Transverse colon (tissue), 4 donors: ENCODE data around the gene CBFA2T2.
A peak's percentile ranks its signal among the peaks of the same experiment; 100 is the strongest.

Experiments
- EP300 ChIP-seq: sonication (generic); formaldehyde crosslinking; IDR thresholded peaks from one replicate; pipeline ENCODE4 v1.6.1; 2017; ENCODE audit warnings: antibody characterized with exemption, low read depth
- POLR2A ChIP-seq: fragments of 450-650 bp; IDR thresholded peaks from one replicate; pipeline ENCODE4 v1.6.1; 2016; ENCODE audit warnings: antibody characterized with exemption, mild to moderate bottlenecking, moderate library complexity
- POLR2AphosphoS5 ChIP-seq, 3 donors: sonication (generic); formaldehyde crosslinking; IDR thresholded peaks; one replicate each; pipeline ENCODE4 v1.6.1; 2016; ENCODE audit warnings: antibody characterized with exemption in 3 of 3
- TF ChIP-seq, protein P1 (sequence below), 5 experiments: fragments of 200-600 bp in 3 of 5; fragments of 450-650 bp in 2 of 5; sonication (generic) in 3 of 5; IDR thresholded peaks; 1 replicate in 2 of 5; 2 replicates in 3 of 5; pipeline ENCODE4 v1.5.1; 2016 to 2017; ENCODE audit warnings: antibody characterized with exemption in 5 of 5, inconsistent platforms in 3 of 5, mild to moderate bottlenecking in 2 of 5, moderate library complexity in 1 of 5

DNA sequence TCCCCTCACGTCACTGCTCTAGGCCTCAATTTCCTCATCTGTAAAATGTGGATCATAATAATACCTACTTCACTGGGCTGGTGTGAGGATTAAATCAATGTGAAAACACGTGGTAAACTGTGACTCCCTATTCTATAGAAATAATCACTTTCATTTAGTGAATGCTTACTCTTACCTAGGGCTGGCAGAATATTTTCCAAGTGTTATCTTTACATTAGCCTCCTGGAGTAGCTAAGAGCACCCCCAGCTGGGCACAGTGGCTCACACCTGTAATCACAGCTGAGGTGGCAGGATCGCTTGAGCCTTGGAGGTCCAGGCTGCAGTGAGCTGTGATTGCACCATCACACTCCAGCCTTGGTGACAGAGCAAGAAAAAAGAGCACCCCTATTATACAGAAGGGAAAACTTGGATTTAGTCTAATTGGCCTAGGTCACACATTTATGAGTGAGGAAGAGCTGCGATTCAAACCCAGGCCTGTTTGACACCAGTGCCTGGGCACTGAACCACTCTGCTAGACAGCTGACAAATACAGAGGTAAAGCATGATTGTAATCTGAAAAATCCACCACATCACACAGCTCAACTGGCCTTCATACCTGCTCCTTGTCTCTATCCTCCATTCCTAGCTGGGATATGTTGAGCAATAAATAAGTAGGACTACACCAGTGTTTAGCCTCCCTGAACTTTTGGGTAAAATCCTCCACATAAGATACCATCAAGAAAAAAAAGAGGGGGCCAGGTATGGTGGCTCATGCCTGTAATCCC, 44.9 kb upstream of the CBFA2T2 start:
- TF ChIP-seq, protein P1, sequence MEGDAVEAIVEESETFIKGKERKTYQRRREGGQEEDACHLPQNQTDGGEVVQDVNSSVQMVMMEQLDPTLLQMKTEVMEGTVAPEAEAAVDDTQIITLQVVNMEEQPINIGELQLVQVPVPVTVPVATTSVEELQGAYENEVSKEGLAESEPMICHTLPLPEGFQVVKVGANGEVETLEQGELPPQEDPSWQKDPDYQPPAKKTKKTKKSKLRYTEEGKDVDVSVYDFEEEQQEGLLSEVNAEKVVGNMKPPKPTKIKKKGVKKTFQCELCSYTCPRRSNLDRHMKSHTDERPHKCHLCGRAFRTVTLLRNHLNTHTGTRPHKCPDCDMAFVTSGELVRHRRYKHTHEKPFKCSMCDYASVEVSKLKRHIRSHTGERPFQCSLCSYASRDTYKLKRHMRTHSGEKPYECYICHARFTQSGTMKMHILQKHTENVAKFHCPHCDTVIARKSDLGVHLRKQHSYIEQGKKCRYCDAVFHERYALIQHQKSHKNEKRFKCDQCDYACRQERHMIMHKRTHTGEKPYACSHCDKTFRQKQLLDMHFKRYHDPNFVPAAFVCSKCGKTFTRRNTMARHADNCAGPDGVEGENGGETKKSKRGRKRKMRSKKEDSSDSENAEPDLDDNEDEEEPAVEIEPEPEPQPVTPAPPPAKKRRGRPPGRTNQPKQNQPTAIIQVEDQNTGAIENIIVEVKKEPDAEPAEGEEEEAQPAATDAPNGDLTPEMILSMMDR (IDR thresholded peaks at IDR 0.05) = peak in 2 of 5 experiments; percentile 9 to 24
- TF ChIP-seq POLR2A (no peak), POLR2AphosphoS5 (IDR thresholded peaks at IDR 0.05) (no peak), EP300 (no peak)
